Endothelial cell of umbilical vein (primary cell): ENCODE results near the gene SUCLG2. TPM values are rescaled to one million over a fixed set of nuclear protein-coding genes. Genes with fewer than 3 reads are reported as not detected.

Experiments
- BruUV-seq: library from RNA; stranded (reverse); fragments of 400-500 nt; replicated peaks from 2 replicates; lab custom pipeline; 2021; lab: Mats Ljungman, UMichigan
- CTCF ChIA-PET: fragments of 300-600, 350-600 bp; sonication (Branson Sonifier 250); formaldehyde crosslinking; loops from one replicate; lab custom pipeline; 2021; ENCODE audit warnings: antibody characterized with exemption, inconsistent platforms; lab: Charles Lee
- POLR2A ChIA-PET: fragments of 300-600, 350-600 bp; sonication (Branson Sonifier 250); formaldehyde crosslinking; loops from one replicate; lab custom pipeline; 2021; ENCODE audit warnings: antibody characterized with exemption, inconsistent platforms; lab: Charles Lee
- DNase-seq: peaks from one replicate; pipeline ENCODE4 v3.0.0-alpha.2; 2011; ENCODE audit warnings: low read depth, low spot score
- FAIRE-seq: peaks from 2 replicates; lab custom pipeline; 2011; peaks lifted over from hg19 to GRCh38; lab: Jason Lieb, UNC
- H2AFZ ChIP-seq: 2 replicates; pipeline ENCODE4 v1.6.0; 2012; ENCODE audit warnings: low read depth, low read length, control low read depth, inconsistent platforms
- H3K27ac ChIP-seq: 2 replicates; pipeline ENCODE4 v1.5.1; 2011; ENCODE audit warnings: low read depth, mild to moderate bottlenecking, control low read depth, low read length, moderate library complexity; ENCODE audit not compliant: insufficient read depth
- H3K27me3 ChIP-seq, 2 experiments: 2 replicates each; pipeline versions ENCODE4 v1.6.0 to v1.6.1; 2011; ENCODE audit warnings: low read length in 2 of 2, mixed read lengths in 1 of 2; ENCODE audit not compliant: control insufficient read depth in 2 of 2, insufficient read depth in 2 of 2
- H3K36me3 ChIP-seq, 2 experiments: 2 replicates in 1 of 2; 3 replicates in 1 of 2; pipeline ENCODE4 v1.5.1; 2011; ENCODE audit warnings: low read length in 2 of 2, mild to moderate bottlenecking in 1 of 2, moderate library complexity in 1 of 2; ENCODE audit not compliant: control insufficient read depth in 2 of 2, insufficient read depth in 2 of 2; ENCODE audit errors: extremely low read depth in 1 of 2
- H3K4me1 ChIP-seq: 3 replicates; pipeline ENCODE4 v1.5.1; 2011; ENCODE audit warnings: mild to moderate bottlenecking, low read length; ENCODE audit not compliant: control insufficient read depth, insufficient read depth; ENCODE audit errors: extremely low read depth
- H3K4me2 ChIP-seq: 2 replicates; pipeline ENCODE4 v1.6.1; 2011; ENCODE audit warnings: low read length, control low read depth, mixed read lengths; ENCODE audit not compliant: insufficient read depth
- H3K4me3 ChIP-seq, 3 experiments: fragments of 200-600 bp in 1 of 3; sonication (generic), shearing (Covaris generic) in 1 of 3; replicated peaks in 1 of 3; 2 replicates each; pipeline ENCODE4 v1.5.1; 2011 to 2016; ENCODE audit warnings: control low read depth in 3 of 3, low read length in 3 of 3, mild to moderate bottlenecking in 2 of 3, inconsistent platforms in 1 of 3, low read depth in 1 of 3, moderate library complexity in 1 of 3; ENCODE audit not compliant: insufficient read depth in 1 of 3
- H3K79me2 ChIP-seq: 2 replicates; pipeline ENCODE4 v1.6.0; 2012; ENCODE audit warnings: low read length, inconsistent platforms; ENCODE audit not compliant: control insufficient read depth, insufficient read depth
- H3K9ac ChIP-seq: replicated peaks from 2 replicates; pipeline ENCODE3; 2011; ENCODE audit warnings: low read length, control low read depth; ENCODE audit not compliant: insufficient read depth; ENCODE audit errors: extremely low read depth
- H3K9me1 ChIP-seq: replicated peaks from 3 replicates; pipeline ENCODE4 v1.6.0; 2011; ENCODE audit warnings: mild to moderate bottlenecking, low read length; ENCODE audit not compliant: control insufficient read depth, insufficient read depth; ENCODE audit errors: extremely low read depth
- H3K9me3 ChIP-seq: replicated peaks from 2 replicates; pipeline ENCODE4 v1.5.1; 2012; ENCODE audit warnings: low read length, inconsistent platforms; ENCODE audit not compliant: control insufficient read depth, insufficient read depth
- H4K20me1 ChIP-seq: replicated peaks from 2 replicates; pipeline ENCODE3; 2011; ENCODE audit warnings: mild to moderate bottlenecking, low read length; ENCODE audit not compliant: control insufficient read depth, insufficient read depth; ENCODE audit errors: extremely low read depth
- CTCF ChIP-seq, 2 donors: IDR thresholded peaks; 1 replicate in 1 of 2; 2 replicates in 1 of 2; pipeline ENCODE4 v1.5.1; 2011; ENCODE audit warnings: low read length in 2 of 2, mild to moderate bottlenecking in 2 of 2, moderate library complexity in 2 of 2, control low read depth in 1 of 2, inconsistent platforms in 1 of 2, low read depth in 1 of 2; ENCODE audit not compliant: insufficient read depth in 1 of 2; ENCODE audit errors: extremely low read depth in 1 of 2
- EZH2 ChIP-seq: IDR thresholded peaks from 2 replicates; pipeline ENCODE4 v1.6.1; 2012; ENCODE audit warnings: borderline replicate concordance, low read depth, mild to moderate bottlenecking, moderate library complexity, low read length, inconsistent platforms; ENCODE audit not compliant: severe bottlenecking
- FOS ChIP-seq: IDR thresholded peaks from 2 replicates; pipeline ENCODE4 v1.6.1; 2011; ENCODE audit warnings: mild to moderate bottlenecking, low read length, moderate library complexity, borderline replicate concordance; ENCODE audit not compliant: insufficient read depth
- GATA2 ChIP-seq: IDR thresholded peaks from 2 replicates; pipeline ENCODE4 v1.7.0; 2011; ENCODE audit warnings: low read depth, mild to moderate bottlenecking, moderate library complexity, mixed read lengths, low read length; ENCODE audit not compliant: insufficient read length, insufficient read depth
- JUN ChIP-seq: IDR thresholded peaks from 2 replicates; pipeline ENCODE4 v1.6.1; 2011; ENCODE audit warnings: borderline replicate concordance, low read depth; ENCODE audit not compliant: insufficient read length, insufficient read depth
- MAX ChIP-seq: IDR thresholded peaks from 2 replicates; pipeline ENCODE4 v1.6.1; 2011; ENCODE audit not compliant: insufficient read depth, insufficient read length
- MYC ChIP-seq: IDR thresholded peaks from one replicate; pipeline ENCODE4 v1.6.1; 2011; ENCODE audit warnings: mild to moderate bottlenecking, low read depth, low read length
- POLR2A ChIP-seq: IDR thresholded peaks from 2 replicates; pipeline ENCODE4 v1.6.1; 2012; ENCODE audit warnings: low read depth, mild to moderate bottlenecking, control low read depth, low read length
- POLR2AphosphoS5 ChIP-seq: IDR thresholded peaks from 2 replicates; pipeline ENCODE4 v1.6.1; 2012; ENCODE audit warnings: low read depth, mild to moderate bottlenecking, control low read depth, low read length, moderate library complexity; ENCODE audit not compliant: insufficient read depth
- dilution Hi-C: fragments of 300-500 bp; cut with MboI; formaldehyde crosslinking; loops from one replicate; pipeline ENCODE4 v1.15.0; 2019; ENCODE audit warnings: low sequenced_read_pairs; ENCODE audit not compliant: extremely low pct_ligation_motif_present
- intact Hi-C: fragments of 100-400 bp; cut with micrococcal nuclease; formaldehyde crosslinking; loops from one replicate; pipeline ENCODE4 v1.10.0; 2022
- polyA plus RNA-seq, 4 experiments: library from polyadenylated mRNA; depleted of rRNA in 3 of 4; stranded (reverse) in 3 of 4; unstranded in 1 of 4; fragments of >200 nt; gene quantifications; 2 replicates each; pipeline versions ENCODE4 v1.2.1 to v1.2.3, GENCODE V29; 2011 to 2012; ENCODE audit warnings: missing spikeins in 1 of 4
- total RNA-seq: library from RNA; stranded (reverse); gene quantifications from 2 replicates; pipeline ENCODE4 v1.2.3, GENCODE V29; 2021

SUCLG2 gene
- total and polyA plus RNA-seq, 2 donors (not counting 3 experiments of a cell fraction or from before 2014, with no cell fraction given): 8.1 to 38.3 TPM

DNA sequence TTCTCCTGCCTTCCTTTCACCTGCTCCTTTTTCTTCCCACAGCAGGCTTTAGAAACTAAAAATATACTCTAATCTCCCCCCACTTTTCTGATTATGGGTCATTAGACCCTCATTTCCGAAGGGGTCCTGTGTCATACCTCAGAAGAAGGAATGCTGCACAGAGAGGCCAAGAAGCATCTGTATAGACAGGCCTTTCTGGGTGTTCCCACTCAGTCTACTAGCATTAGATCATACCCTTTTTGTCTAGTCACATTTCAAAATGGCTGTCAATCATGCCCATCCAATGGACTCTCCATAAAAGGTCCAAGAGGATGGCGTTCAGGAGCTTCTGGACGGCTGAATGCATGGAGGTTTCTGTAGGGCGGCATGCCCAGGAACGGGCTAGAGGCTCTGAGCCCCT is 192.2 kb downstream of the SUCLG2 start:
- BruUV-seq: TSS peak; percentile 90
- peak overlapping the region; percentile 40 for H3K4me2 ChIP-seq
- dilution Hi-C loops: no loop called here
- TF ChIP-seq MAX (no peak), FOS (no peak), POLR2A (no peak), CTCF (IDR thresholded peaks at IDR 0.05; ENCODE audit: extremely low read depth in 1 of 2, insufficient read depth in 1 of 2, low read depth in 1 of 2, low read length in 2 of 2) (no peak), GATA2 (no peak), JUN (no peak), POLR2AphosphoS5 (no peak), MYC (no peak), EZH2 (no peak)
- peaks cover 0 to 2% of the 10 kb centered on the region in 2 experiments for H3K36me3 ChIP-seq
- intact Hi-C loops: no loop called here
- DNase-seq (no peak), FAIRE-seq (no peak)
- no peaks in the 10 kb centered on the region for H3K79me2 ChIP-seq
- H2AFZ ChIP-seq: peak overlapping the region; percentile 13
- POLR2A ChIA-PET: no interaction called here
- no peaks in the 10 kb centered on the region for H3K9me1 ChIP-seq
- H3K4me1 ChIP-seq: peaks cover 29% of the 10 kb centered on the region
- peak overlapping the region; percentile 27 for H3K9ac ChIP-seq
- H3K27ac ChIP-seq: peak overlapping the region; percentile 70
- H3K4me3 ChIP-seq: no peak overlapping the region
- no peaks in the 10 kb centered on the region for H3K9me3 ChIP-seq
- CTCF ChIA-PET: interaction anchor here (1.4 kb wide), 1 partner anchor 79 kb away, joined by 4 read pairs; no protein-coding TSS in a partner anchor
- no peaks in the 10 kb centered on the region for H3K27me3 ChIP-seq
- no peaks in the 10 kb centered on the region for H4K20me1 ChIP-seq
